Measurements from ENCODE around the gene EIF2S2. TPM values are rescaled to one million over a fixed set of nuclear protein-coding genes. Genes with fewer than 3 reads are reported as not detected.
A peak's percentile ranks its signal among the peaks of the same experiment; 100 is the strongest.

The EIF2S2 gene
- total RNA-seq, 1 donor from 2014 or later, result 49.0 TPM

- Mint-ChIP-seq H3K27me3 (ENCODE audit: unreplicated experiment) (peaks cover 17% of the 10 kb centered on the region), H3K4me3 (ENCODE audit: unreplicated experiment) (no peak overlapping the region), H3K27ac (ENCODE audit: unreplicated experiment) (no peak overlapping the region), H3K9me3 (ENCODE audit: unreplicated experiment) (peaks cover 6% of the 10 kb centered on the region), H3K4me1 (ENCODE audit: low read depth, unreplicated experiment) (peaks cover 8% of the 10 kb centered on the region), H3K36me3 (ENCODE audit: unreplicated experiment) (peaks cover 21% of the 10 kb centered on the region)
- no peak for DNase-seq
- no peak for TF ChIP-seq CTCF (IDR thresholded peaks at IDR 0.05; ENCODE audit: partially characterized antibody, unreplicated experiment)
Observed at GRCh38 chr20:34083137-34083536, 28.9 kb downstream of the EIF2S2 start.

GRCh38 chr20:34082232-34082887, 29.7 kb downstream of the EIF2S2 start:
- Mint-ChIP-seq H3K4me3 (ENCODE audit: unreplicated experiment) (no peak overlapping the region), H3K27me3 (ENCODE audit: unreplicated experiment) (peaks cover 17% of the 10 kb centered on the region), H3K9me3 (ENCODE audit: unreplicated experiment) (peaks cover 5% of the 10 kb centered on the region), H3K27ac (ENCODE audit: unreplicated experiment) (peak overlapping the region; percentile 12), H3K4me1 (ENCODE audit: low read depth, unreplicated experiment) (peaks cover 8% of the 10 kb centered on the region), H3K36me3 (ENCODE audit: unreplicated experiment) (peaks cover 21% of the 10 kb centered on the region)
- no peak for DNase-seq
- no peak for TF ChIP-seq CTCF (IDR thresholded peaks at IDR 0.05; ENCODE audit: partially characterized antibody, unreplicated experiment)

DNA sequence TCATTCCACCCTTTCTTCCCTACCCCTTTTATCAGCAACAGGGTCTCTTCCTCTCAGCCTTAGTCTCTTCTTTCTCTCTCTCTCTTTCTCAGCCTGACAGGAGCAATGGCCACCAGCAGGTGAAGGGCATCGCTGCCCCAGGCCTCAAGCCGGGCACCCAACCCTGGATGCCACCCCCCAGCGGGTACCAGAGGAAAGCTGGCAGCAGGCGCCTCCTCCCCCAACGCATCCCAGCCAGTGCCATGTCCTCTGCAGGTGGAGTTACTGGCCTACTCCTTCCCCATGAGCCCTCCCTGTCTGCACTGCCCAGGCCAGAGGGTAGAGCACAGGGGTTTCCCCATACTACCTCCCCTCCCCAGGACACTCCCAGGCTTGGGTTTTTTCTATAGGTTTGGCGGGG, 32.2 kb downstream of the EIF2S2 start:
- peaks cover 5% of the 10 kb centered on the region for H3K9me3 Mint-ChIP-seq (ENCODE audit: unreplicated experiment)
- no peak overlapping the region for H3K4me3 Mint-ChIP-seq (ENCODE audit: unreplicated experiment)
- TF ChIP-seq CTCF (IDR thresholded peaks at IDR 0.05; ENCODE audit: partially characterized antibody, unreplicated experiment), result no peak
- DNase-seq, result no peak
- H3K27me3 Mint-ChIP-seq (ENCODE audit: unreplicated experiment), result peaks cover 13% of the 10 kb centered on the region
- H3K27ac Mint-ChIP-seq (ENCODE audit: unreplicated experiment), result no peak overlapping the region
- H3K36me3 Mint-ChIP-seq (ENCODE audit: unreplicated experiment), result peaks cover 12% of the 10 kb centered on the region
- peaks cover 8% of the 10 kb centered on the region for H3K4me1 Mint-ChIP-seq (ENCODE audit: low read depth, unreplicated experiment)

DNA sequence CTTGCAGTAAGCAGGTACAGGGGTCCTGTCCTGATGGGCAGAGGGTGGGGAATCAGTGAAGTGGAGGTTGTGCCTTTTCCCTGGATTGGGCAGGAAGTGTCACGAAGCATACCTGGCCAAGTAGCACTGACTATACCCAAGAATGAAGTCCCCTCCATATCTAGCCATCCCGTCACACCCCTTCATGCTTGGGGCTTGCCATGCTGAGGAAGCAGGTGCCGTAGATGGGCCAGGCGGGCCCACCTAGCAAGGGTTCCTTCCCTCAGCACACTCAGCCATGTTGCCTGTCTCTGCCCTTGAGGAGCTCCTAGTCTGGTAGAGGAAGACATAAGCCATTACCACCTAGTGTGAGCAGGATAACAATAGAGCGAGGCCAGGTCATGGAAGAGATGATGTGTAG, 33.5 kb downstream of the EIF2S2 start:
- no peak overlapping the region for H3K4me3 Mint-ChIP-seq (ENCODE audit: unreplicated experiment)
- peaks cover 7% of the 10 kb centered on the region for H3K27me3 Mint-ChIP-seq (ENCODE audit: unreplicated experiment)
- TF ChIP-seq CTCF (IDR thresholded peaks at IDR 0.05; ENCODE audit: partially characterized antibody, unreplicated experiment), result no peak
- H3K36me3 Mint-ChIP-seq (ENCODE audit: unreplicated experiment), result peaks cover 8% of the 10 kb centered on the region
- DNase-seq, result no peak
- H3K9me3 Mint-ChIP-seq (ENCODE audit: unreplicated experiment), result peaks cover 3% of the 10 kb centered on the region
- peaks cover 2% of the 10 kb centered on the region for H3K4me1 Mint-ChIP-seq (ENCODE audit: low read depth, unreplicated experiment)
- H3K27ac Mint-ChIP-seq (ENCODE audit: unreplicated experiment), result no peak overlapping the region

GRCh38 chr20:34076952-34077351, 35.1 kb downstream of the EIF2S2 start:
- peaks cover 8% of the 10 kb centered on the region for H3K4me1 Mint-ChIP-seq (ENCODE audit: low read depth, unreplicated experiment)
- no peak for DNase-seq
- no peak for TF ChIP-seq CTCF (IDR thresholded peaks at IDR 0.05; ENCODE audit: partially characterized antibody, unreplicated experiment)
- peaks cover 8% of the 10 kb centered on the region for H3K27me3 Mint-ChIP-seq (ENCODE audit: unreplicated experiment)
- no peak overlapping the region for H3K27ac Mint-ChIP-seq (ENCODE audit: unreplicated experiment)
- H3K36me3 Mint-ChIP-seq (ENCODE audit: unreplicated experiment), result peaks cover 8% of the 10 kb centered on the region
- H3K4me3 Mint-ChIP-seq (ENCODE audit: unreplicated experiment), result no peak overlapping the region
- peaks cover 3% of the 10 kb centered on the region for H3K9me3 Mint-ChIP-seq (ENCODE audit: unreplicated experiment)
